ENCODE data around the gene ZNF821. TPM values are rescaled to one million over a fixed set of nuclear protein-coding genes. Genes with fewer than 3 reads are reported as not detected.

Gene ZNF821
- total and polyA plus RNA-seq, 4 experiments from 2014 or later = 8.0 to 10.4 (median 9.7) TPM

- Histone ChIP-seq H3K9me3 (ENCODE audit: control insufficient read depth in 1 of 2, low read length in 2 of 2) (no peaks in the 10 kb centered on the region), H3K4me1 (ENCODE audit: insufficient read depth, low read length) (peaks cover 44% of the 10 kb centered on the region), H3K27ac (ENCODE audit: low read depth, low read length) (peak within 1 kb of the TSS; percentile 90), H3K27me3 (ENCODE audit: insufficient read depth, low read length) (no peaks in the 10 kb centered on the region), H3K36me3 (ENCODE audit: insufficient read depth, low read length) (no peaks in the 10 kb centered on the region), H3K4me3 (ENCODE audit: low read length in 2 of 2) (peak within 1 kb of the TSS; percentile 95 to 99)
- peak; percentile 97 to 98 (median 97) for DNase-seq
- intact Hi-C loops (cut with micrococcal nuclease) = loop anchor here (1.0 to 2.0 kb wide), 7 partner anchors 13 to 1514 kb away; partner anchors contain the start of genes AP1G1, ATXN1L, DHODH and DHX38
- ChIA-PET CTCF (ENCODE audit: partially characterized antibody) (interaction anchor here (1.1 to 8.1 kb wide), 5 partner anchors 12 to 87 kb away, joined by 3 to 116 read pairs (median 4); partner anchors contain the start of genes AP1G1 and ZNF821), POLR2A (ENCODE audit: partially characterized antibody) (interaction anchor here (0.8 to 10.8 kb wide), 19 partner anchors 9 to 330 kb away, joined by 3 to 225 read pairs (median 3); partner anchors contain the start of genes AP1G1 and ZNF821)
- H3K27ac Mint-ChIP-seq = peak within 1 kb of the TSS; percentile 96 to 99 (median 98)
- no peaks in the 10 kb centered on the region for H3K27me3 Mint-ChIP-seq
- H3K9me3 Mint-ChIP-seq = no peaks in the 10 kb centered on the region
- peaks cover 2 to 24% of the 10 kb centered on the region in 2 donors for H3K36me3 Mint-ChIP-seq
- peak within 1 kb of the TSS; percentile 93 to 98 (median 96) for H3K4me3 Mint-ChIP-seq
- peaks cover 10 to 51% (median 25%) of the 10 kb centered on the region in 4 donors for H3K4me1 Mint-ChIP-seq
Observed at GRCh38 chr16:71894921-71895678, 11.1 kb upstream of the ZNF821 start, which contains the start of gene IST1. IST1 (plus strand) TSS chr16:71895531; CDS start chr16:71915641, 20,110 bp downstream.

GRCh38 chr16:71894229-71894920 lies 10.4 kb upstream of the ZNF821 start:
- Histone ChIP-seq H3K9me3 (ENCODE audit: control insufficient read depth in 1 of 2, low read length in 2 of 2) (no peaks in the 10 kb centered on the region), H3K4me3 (ENCODE audit: low read length in 2 of 2) (peak overlapping the region; percentile 71 to 99), H3K4me1 (ENCODE audit: insufficient read depth, low read length) (peaks cover 37% of the 10 kb centered on the region), H3K36me3 (ENCODE audit: insufficient read depth, low read length) (no peaks in the 10 kb centered on the region), H3K27me3 (ENCODE audit: insufficient read depth, low read length) (no peaks in the 10 kb centered on the region), H3K27ac (ENCODE audit: low read depth, low read length) (peak overlapping the region; percentile 90)
- no peaks in the 10 kb centered on the region for H3K27me3 Mint-ChIP-seq
- intact Hi-C loops (cut with micrococcal nuclease) = loop anchor here (1.0 to 2.0 kb wide), 4 partner anchors 20 to 1514 kb away; partner anchors contain the start of genes DHODH, DHX38 and TXNL4B
- ChIA-PET CTCF (ENCODE audit: partially characterized antibody) (interaction anchor here (0.7 to 8.1 kb wide), 8 partner anchors 12 to 145 kb away, joined by 3 to 116 read pairs (median 4); partner anchors contain the start of genes AP1G1 and ZNF821), POLR2A (ENCODE audit: partially characterized antibody) (interaction anchor here (0.8 to 10.8 kb wide), 13 partner anchors 10 to 176 kb away, joined by 3 to 225 read pairs (median 4); partner anchors contain the start of genes AP1G1 and ZNF821)
- no peaks in the 10 kb centered on the region for H3K9me3 Mint-ChIP-seq
- peak overlapping the region; percentile 96 to 99 (median 98) for H3K27ac Mint-ChIP-seq
- peak; percentile 33 to 60 (median 44) for DNase-seq
- H3K4me1 Mint-ChIP-seq = peaks cover 9 to 44% (median 22%) of the 10 kb centered on the region in 4 donors
- H3K36me3 Mint-ChIP-seq = peaks cover 2 to 24% of the 10 kb centered on the region in 2 donors
- H3K4me3 Mint-ChIP-seq = peak overlapping the region; percentile 93 to 98 (median 96)

DNA sequence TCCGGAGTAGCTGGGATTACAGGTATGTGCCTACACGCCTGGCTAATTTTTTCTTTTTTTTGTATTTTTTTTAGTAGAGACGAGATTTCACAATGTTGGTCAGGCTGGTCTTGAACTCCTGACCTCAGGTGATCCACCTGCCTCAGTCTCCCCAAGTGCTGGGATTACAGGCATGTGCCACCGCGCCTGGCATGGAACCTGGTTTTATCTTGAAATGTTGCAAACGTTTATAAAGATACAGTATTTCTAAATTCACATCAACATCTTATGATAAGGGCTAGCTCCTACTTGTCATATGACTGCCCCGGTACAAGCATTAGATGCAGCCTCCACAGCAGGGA lies 9.9 kb upstream of the ZNF821 start:
- peak overlapping the region; percentile 93 to 98 (median 96) for H3K4me3 Mint-ChIP-seq
- Histone ChIP-seq H3K27ac (ENCODE audit: low read depth, low read length) (peak overlapping the region; percentile 90), H3K4me1 (ENCODE audit: insufficient read depth, low read length) (peaks cover 31% of the 10 kb centered on the region), H3K9me3 (ENCODE audit: control insufficient read depth in 1 of 2, low read length in 2 of 2) (no peaks in the 10 kb centered on the region), H3K36me3 (ENCODE audit: insufficient read depth, low read length) (no peaks in the 10 kb centered on the region), H3K27me3 (ENCODE audit: insufficient read depth, low read length) (no peaks in the 10 kb centered on the region), H3K4me3 (ENCODE audit: low read length in 2 of 2) (peak overlapping the region; percentile 71 to 99)
- ChIA-PET POLR2A (ENCODE audit: partially characterized antibody) (interaction anchor here (0.9 to 10.8 kb wide), 5 partner anchors 10 to 85 kb away, joined by 3 to 225 read pairs (median 6); partner anchors contain the start of genes AP1G1 and ZNF821), CTCF (ENCODE audit: partially characterized antibody) (interaction anchor here (0.6 to 8.1 kb wide), 9 partner anchors 11 to 144 kb away, joined by 3 to 116 read pairs (median 3); partner anchors contain the start of genes AP1G1 and ZNF821)
- no peaks in the 10 kb centered on the region for H3K9me3 Mint-ChIP-seq
- no peak for DNase-seq
- peak overlapping the region; percentile 96 to 99 (median 98) for H3K27ac Mint-ChIP-seq
- peaks cover 2 to 24% of the 10 kb centered on the region in 2 donors for H3K36me3 Mint-ChIP-seq
- H3K27me3 Mint-ChIP-seq = no peaks in the 10 kb centered on the region
- intact Hi-C loops (cut with micrococcal nuclease) = loop anchor here (1.0 to 2.0 kb wide), 4 partner anchors 21 to 1513 kb away; partner anchors contain the start of genes DHODH, DHX38 and TXNL4B
- peaks cover 7 to 39% (median 19%) of the 10 kb centered on the region in 4 donors for H3K4me1 Mint-ChIP-seq

- DNase-seq = no peak
- POLR2A ChIA-PET (ENCODE audit: partially characterized antibody) = interaction anchor here (0.5 kb wide), 1 partner anchor 26 kb away, joined by 3 read pairs; no protein-coding TSS in a partner anchor
Observed at GRCh38 chr16:71889147-71889546, 5.2 kb upstream of the ZNF821 start.

DNA sequence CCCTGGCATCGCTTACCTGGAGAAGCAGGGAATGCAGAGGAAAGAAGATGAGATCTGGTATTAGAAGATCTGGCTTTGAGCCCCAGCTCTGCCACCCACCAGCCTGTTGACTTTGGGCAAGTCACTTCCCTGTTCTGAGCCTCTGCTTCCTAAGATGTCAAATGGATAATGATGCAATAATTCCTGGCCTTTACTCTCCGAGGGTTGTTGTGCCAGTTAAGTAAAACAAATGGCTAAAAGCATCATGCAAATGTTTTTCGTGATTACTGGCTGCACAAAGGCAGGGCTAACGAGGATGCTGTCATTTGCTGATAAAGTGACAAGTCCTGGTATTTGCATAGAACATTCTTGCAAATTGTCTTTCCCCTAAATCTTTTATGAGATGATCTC lies 1.3 kb upstream of the ZNF821 start:
- H3K27ac ChIP-seq (ENCODE audit: low read depth, low read length) = no peak overlapping the region
- H3K36me3 ChIP-seq (ENCODE audit: insufficient read depth, low read length) = no peaks in the 10 kb centered on the region
- no peak overlapping the region for H3K4me3 ChIP-seq (ENCODE audit: low read length in 2 of 2)
- Mint-ChIP-seq H3K36me3 (peaks cover 0 to 26% of the 10 kb centered on the region in 2 donors), H3K4me3 (peak overlapping the region; percentile 92 to 99 (median 95)), H3K9me3 (peaks cover 0 to 3% (median 0%) of the 10 kb centered on the region in 8 donors), H3K27me3 (peaks cover 0 to 3% of the 10 kb centered on the region in 2 donors), H3K27ac (peak overlapping the region; percentile 61 to 100 (median 92)), H3K4me1 (peaks cover 29 to 45% (median 35%) of the 10 kb centered on the region in 4 donors)
- POLR2A ChIA-PET (ENCODE audit: partially characterized antibody) = interaction anchor here (5.8 to 9.7 kb wide), 2 partner anchors 13 to 76 kb away, joined by 157 to 225 read pairs; partner anchors contain the start of genes AP1G1 and IST1
- CTCF ChIA-PET (ENCODE audit: partially characterized antibody) = interaction anchor here (1.0 to 2.3 kb wide), 5 partner anchors 14 to 77 kb away, joined by 3 to 7 read pairs (median 3); partner anchors contain the start of gene AP1G1
- DNase-seq = no peak
- intact Hi-C loops (cut with micrococcal nuclease) = no loop called here
- H3K9me3 ChIP-seq (ENCODE audit: control insufficient read depth in 1 of 2, low read length in 2 of 2) = no peaks in the 10 kb centered on the region
- peaks cover 36% of the 10 kb centered on the region for H3K4me1 ChIP-seq (ENCODE audit: insufficient read depth, low read length)
- no peaks in the 10 kb centered on the region for H3K27me3 ChIP-seq (ENCODE audit: insufficient read depth, low read length)

More at GRCh38 chr16:71889147-71889546, 5.2 kb upstream of the ZNF821 start:
- H3K4me3 ChIP-seq (ENCODE audit: low read length in 2 of 2) = no peak overlapping the region
- no peaks in the 10 kb centered on the region for H3K36me3 ChIP-seq (ENCODE audit: insufficient read depth, low read length)
- Mint-ChIP-seq H3K4me1 (peaks cover 7 to 19% (median 14%) of the 10 kb centered on the region in 4 donors), H3K27ac (no peak overlapping the region), H3K4me3 (no peak overlapping the region), H3K36me3 (peaks cover 0 to 11% of the 10 kb centered on the region in 2 donors), H3K9me3 (no peaks in the 10 kb centered on the region), H3K27me3 (peaks cover 0 to 3% of the 10 kb centered on the region in 2 donors)
- H3K27me3 ChIP-seq (ENCODE audit: insufficient read depth, low read length) = no peaks in the 10 kb centered on the region
- H3K9me3 ChIP-seq (ENCODE audit: control insufficient read depth in 1 of 2, low read length in 2 of 2) = no peaks in the 10 kb centered on the region
- peaks cover 11% of the 10 kb centered on the region for H3K4me1 ChIP-seq (ENCODE audit: insufficient read depth, low read length)
- H3K27ac ChIP-seq (ENCODE audit: low read depth, low read length) = no peak overlapping the region
- intact Hi-C loops (cut with micrococcal nuclease) = no loop called here
- CTCF ChIA-PET (ENCODE audit: partially characterized antibody) = interaction anchor here (1.1 to 1.2 kb wide), 2 partner anchors 13 to 82 kb away, joined by 3 read pairs; no protein-coding TSS in a partner anchor

DNA sequence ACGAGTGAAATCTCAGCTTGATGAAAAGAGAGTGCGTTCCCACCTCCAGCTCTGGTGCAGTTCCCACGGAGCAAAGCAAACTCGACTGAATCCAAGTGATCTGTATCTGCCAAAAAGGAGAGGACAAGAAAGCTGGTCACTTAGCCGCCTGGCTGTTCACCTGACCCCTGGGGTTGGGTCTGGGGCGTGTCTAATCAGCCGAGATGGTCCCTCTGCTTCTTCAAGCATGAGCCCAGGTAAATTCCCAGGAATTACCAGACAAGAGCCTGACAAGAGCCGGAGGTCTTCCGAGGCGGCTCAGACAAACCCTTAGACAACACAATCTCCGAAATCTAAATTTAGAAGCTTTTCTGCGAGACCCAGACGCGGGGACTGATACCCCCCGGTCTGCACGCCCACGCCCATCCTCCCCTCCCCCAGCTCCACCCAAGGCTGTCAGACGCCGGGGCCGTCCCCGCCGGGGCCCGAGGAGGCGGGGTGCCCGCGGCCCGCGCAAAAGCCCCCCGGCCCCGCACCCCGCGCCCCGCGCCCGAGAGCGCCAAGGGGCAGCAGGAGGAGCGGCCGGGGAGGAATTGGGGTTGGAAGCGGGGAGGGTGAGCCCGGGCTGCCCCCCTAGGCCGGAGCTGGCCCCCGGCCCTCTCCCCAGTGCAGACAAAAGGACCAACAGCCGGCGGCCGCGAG lies 674 bp downstream of the ZNF821 start:
- H3K27ac Mint-ChIP-seq = peak overlapping the region; percentile 89 to 98 (median 92)
- intact Hi-C loops (cut with micrococcal nuclease) = loop anchor here (2.0 to 5.0 kb wide), 3 partner anchors 77 to 321 kb away; partner anchors contain the start of gene PHLPP2
- Histone ChIP-seq H3K9me3 (ENCODE audit: control insufficient read depth in 1 of 2, low read length in 2 of 2) (no peaks in the 10 kb centered on the region), H3K4me1 (ENCODE audit: insufficient read depth, low read length) (peaks cover 48% of the 10 kb centered on the region), H3K27me3 (ENCODE audit: insufficient read depth, low read length) (no peaks in the 10 kb centered on the region), H3K36me3 (ENCODE audit: insufficient read depth, low read length) (peaks cover 12% of the 10 kb centered on the region), H3K27ac (ENCODE audit: low read depth, low read length) (peak overlapping the region; percentile 78), H3K4me3 (ENCODE audit: low read length in 2 of 2) (peak overlapping the region; percentile 67 to 72)
- H3K4me1 Mint-ChIP-seq = peaks cover 43 to 61% (median 49%) of the 10 kb centered on the region in 4 donors
- DNase-seq = peak; percentile 29 to 75 (median 36)
- POLR2A ChIA-PET (ENCODE audit: partially characterized antibody) = interaction anchor here (0.6 to 9.7 kb wide), 20 partner anchors 9 to 318 kb away, joined by 3 to 225 read pairs (median 6); partner anchors contain the start of genes AP1G1, DHX38, IST1 and TXNL4B
- H3K27me3 Mint-ChIP-seq = peaks cover 0 to 3% of the 10 kb centered on the region in 2 donors
- H3K4me3 Mint-ChIP-seq = peak overlapping the region; percentile 86 to 95 (median 94)
- CTCF ChIA-PET (ENCODE audit: partially characterized antibody) = interaction anchor here (0.7 to 5.5 kb wide), 27 partner anchors 11 to 318 kb away, joined by 3 to 116 read pairs (median 7); partner anchors contain the start of genes AP1G1 and IST1
- H3K36me3 Mint-ChIP-seq = peaks cover 13 to 37% of the 10 kb centered on the region in 2 donors
- H3K9me3 Mint-ChIP-seq = peaks cover 0 to 3% (median 0%) of the 10 kb centered on the region in 8 donors

Data from CD4-positive, alpha-beta memory T cell (primary cell).